NK-92 (cell line): ENCODE measurements around the gene ADIPOR2.

ENCODE experiments used
- DNase-seq: peaks from one replicate; lab custom pipeline; 2025; ENCODE audit not compliant: unreplicated experiment; lab: John Stamatoyannopoulos, UW

The ADIPOR2 gene

GRCh38 chr12:1768615-1769014 lies 77.7 kb downstream of the ADIPOR2 start:
- no peak for DNase-seq

GRCh38 chr12:1769809-1770494 lies 79.1 kb downstream of the ADIPOR2 start:
- no peak for DNase-seq

- no peak for DNase-seq
These were observed 83.2 kb downstream of the ADIPOR2 start for GRCh38 chr12:1773937-1774655.

- no peak for DNase-seq
These were observed 85.5 kb downstream of the ADIPOR2 start for GRCh38 chr12:1776170-1776921.

GRCh38 chr12:1777798-1778197 lies 86.9 kb downstream of the ADIPOR2 start:
- no peak for DNase-seq

- no peak for DNase-seq
These were observed 88.0 kb downstream of the ADIPOR2 start for GRCh38 chr12:1778911-1779310.

- DNase-seq = no peak
These were observed 88.9 kb downstream of the ADIPOR2 start for GRCh38 chr12:1779783-1780182.

GRCh38 chr12:1781772-1782171 lies 90.9 kb downstream of the ADIPOR2 start:
- DNase-seq = no peak

GRCh38 chr12:1782215-1782614 lies 91.3 kb downstream of the ADIPOR2 start:
- DNase-seq = no peak

- no peak for DNase-seq
These were observed 96.8 kb downstream of the ADIPOR2 start for GRCh38 chr12:1787714-1788113.

- DNase-seq = no peak
These were observed 99.6 kb downstream of the ADIPOR2 start for GRCh38 chr12:1790444-1790843.

- no peak for DNase-seq
These were observed 100.4 kb downstream of the ADIPOR2 start for GRCh38 chr12:1791104-1791841.

GRCh38 chr12:1792406-1792805 lies 101.5 kb downstream of the ADIPOR2 start:
- DNase-seq = no peak

GRCh38 chr12:1793426-1794210 lies 102.7 kb downstream of the ADIPOR2 start:
- no peak for DNase-seq

GRCh38 chr12:1794440-1795090 lies 103.7 kb downstream of the ADIPOR2 start:
- no peak for DNase-seq

GRCh38 chr12:1795221-1795784 lies 104.4 kb downstream of the ADIPOR2 start:
- DNase-seq = no peak

- peak; percentile 46 for DNase-seq
These were observed 105.1 kb downstream of the ADIPOR2 start for GRCh38 chr12:1795785-1796514.

- no peak for DNase-seq
These were observed 105.7 kb downstream of the ADIPOR2 start for GRCh38 chr12:1796515-1797010.
